Neural cell (in vitro differentiated cells): Measurements from ENCODE around the gene IFRD2. TPM values are rescaled to one million over a fixed set of nuclear protein-coding genes. Genes with fewer than 3 reads are reported as not detected.

Source experiments
- H2AFZ ChIP-seq: fragments of 200-600, 300-800 bp; sonication (generic), shearing (Covaris generic); 2 replicates; pipeline ENCODE4 v1.6.0; 2014; ENCODE audit warnings: low read depth, mild to moderate bottlenecking, antibody characterized with exemption, low read length, moderate library complexity
- H3F3A ChIP-seq: fragments of 200-600 bp; shearing (Covaris generic); 2 replicates; pipeline ENCODE4 v1.6.1; 2016; ENCODE audit warnings: mild to moderate bottlenecking, moderate library complexity, mixed read lengths, antibody characterized with exemption, low read length; ENCODE audit not compliant: insufficient read depth, poor library complexity, severe bottlenecking
- H3K27ac ChIP-seq: fragments of 200-600, 300-800 bp; sonication (generic), shearing (Covaris generic); 2 replicates; pipeline ENCODE4 v1.5.1; 2014; ENCODE audit warnings: mild to moderate bottlenecking, low read length, moderate library complexity
- H3K27me3 ChIP-seq: fragments of 300-800, 200-600 bp; sonication (generic), shearing (Covaris generic); 2 replicates; pipeline ENCODE4 v1.6.0; 2014; ENCODE audit warnings: mild to moderate bottlenecking, low read depth, low read length, moderate library complexity; ENCODE audit not compliant: insufficient read depth
- H3K36me3 ChIP-seq: fragments of 300-800, 200-600 bp; sonication (generic), shearing (Covaris generic); 2 replicates; pipeline ENCODE4 v1.5.1; 2014; ENCODE audit warnings: mild to moderate bottlenecking, antibody characterized with exemption, low read length, moderate library complexity; ENCODE audit not compliant: insufficient read depth
- H3K4me2 ChIP-seq: fragments of 300-800, 200-600 bp; sonication (generic), shearing (Covaris generic); 2 replicates; pipeline ENCODE4 v1.6.0; 2014; ENCODE audit warnings: mild to moderate bottlenecking, low read length
- H3K4me3 ChIP-seq: fragments of 300-800, 200-600 bp; sonication (generic), shearing (Covaris generic); 2 replicates; pipeline ENCODE4 v1.5.1; 2014; ENCODE audit warnings: mild to moderate bottlenecking, low read length, moderate library complexity
- H3K79me2 ChIP-seq: fragments of 200-600 bp; shearing (Covaris generic); replicated peaks from 2 replicates; pipeline ENCODE4 v1.6.0; 2014; ENCODE audit warnings: mild to moderate bottlenecking, low read length, moderate library complexity; ENCODE audit not compliant: insufficient read depth
- H3K9ac ChIP-seq: fragments of 300-800, 200-600 bp; sonication (generic), shearing (Covaris generic); 2 replicates; pipeline ENCODE4 v1.6.1; 2016; ENCODE audit warnings: mild to moderate bottlenecking, low read length, mixed read lengths
- H3K9me2 ChIP-seq: fragments of 200-600 bp; shearing (Covaris generic); 2 replicates; pipeline ENCODE4 v1.6.1; 2016; ENCODE audit warnings: mild to moderate bottlenecking, low read length, mixed read lengths; ENCODE audit not compliant: insufficient read depth
- H3K9me3 ChIP-seq: fragments of 200-600, 300-800 bp; sonication (generic), shearing (Covaris generic); 2 replicates; pipeline ENCODE4 v1.6.1; 2016; ENCODE audit warnings: mild to moderate bottlenecking, mixed run types, low read length, moderate library complexity, mixed read lengths
- H4K20me1 ChIP-seq: fragments of 200-600 bp; shearing (Covaris generic); 2 replicates; pipeline ENCODE4 v1.6.1; 2016; ENCODE audit warnings: mild to moderate bottlenecking, mixed run types; ENCODE audit not compliant: insufficient read depth
- EP300 ChIP-seq: fragments of 450-650 bp; conservative IDR thresholded peaks from 2 replicates; pipeline ENCODE4 v1.6.1; 2014; ENCODE audit warnings: antibody characterized with exemption, mild to moderate bottlenecking, moderate library complexity; ENCODE audit not compliant: poor library complexity, severe bottlenecking
- EZH2 ChIP-seq: fragments of 200-600, 300-800 bp; shearing (Covaris generic), sonication (generic); IDR thresholded peaks from 2 replicates; pipeline ENCODE4 v1.6.1; 2014; ENCODE audit warnings: antibody characterized with exemption, low read length, borderline replicate concordance, mild to moderate bottlenecking; ENCODE audit not compliant: insufficient read depth, poor library complexity, severe bottlenecking
- MXI1 ChIP-seq: fragments of 450-650 bp; conservative IDR thresholded peaks from 2 replicates; pipeline ENCODE4 v1.6.1; 2014; ENCODE audit warnings: antibody characterized with exemption, mild to moderate bottlenecking; ENCODE audit not compliant: poor library complexity, severe bottlenecking
- POLR2AphosphoS5 ChIP-seq: IDR thresholded peaks from 2 replicates; pipeline ENCODE4 v1.6.1; 2012
- RAD21 ChIP-seq: fragments of 450-650 bp; conservative IDR thresholded peaks from 2 replicates; pipeline ENCODE4 v1.6.1; 2014; ENCODE audit warnings: antibody characterized with exemption, mild to moderate bottlenecking, moderate library complexity
- SMC3 ChIP-seq: fragments of 450-650 bp; conservative IDR thresholded peaks from 2 replicates; pipeline ENCODE4 v1.6.1; 2014; ENCODE audit warnings: antibody characterized with exemption, mild to moderate bottlenecking, moderate library complexity; ENCODE audit not compliant: poor library complexity
- TAF1 ChIP-seq: IDR thresholded peaks from 2 replicates; pipeline ENCODE4 v1.6.1; 2012; ENCODE audit warnings: low read depth
- polyA plus RNA-seq: library from polyadenylated mRNA; depleted of rRNA; stranded (reverse); fragments of >200 nt; gene quantifications from 2 replicates; pipeline ENCODE4 v1.2.3, GENCODE V29; 2014
- TF ChIP-seq, protein P1 (sequence below): IDR thresholded peaks from 2 replicates; pipeline ENCODE4 v1.6.1; 2012; ENCODE audit warnings: borderline replicate concordance
- TF ChIP-seq, protein P2 (sequence below): fragments of 450-650 bp; IDR thresholded peaks from 2 replicates; pipeline ENCODE4 v1.5.1; 2014; ENCODE audit warnings: antibody characterized with exemption, mild to moderate bottlenecking, moderate library complexity; ENCODE audit not compliant: poor library complexity, severe bottlenecking

Gene IFRD2
- polyA plus RNA-seq, 1 donor from 2014 or later, result 41.8 TPM

DNA sequence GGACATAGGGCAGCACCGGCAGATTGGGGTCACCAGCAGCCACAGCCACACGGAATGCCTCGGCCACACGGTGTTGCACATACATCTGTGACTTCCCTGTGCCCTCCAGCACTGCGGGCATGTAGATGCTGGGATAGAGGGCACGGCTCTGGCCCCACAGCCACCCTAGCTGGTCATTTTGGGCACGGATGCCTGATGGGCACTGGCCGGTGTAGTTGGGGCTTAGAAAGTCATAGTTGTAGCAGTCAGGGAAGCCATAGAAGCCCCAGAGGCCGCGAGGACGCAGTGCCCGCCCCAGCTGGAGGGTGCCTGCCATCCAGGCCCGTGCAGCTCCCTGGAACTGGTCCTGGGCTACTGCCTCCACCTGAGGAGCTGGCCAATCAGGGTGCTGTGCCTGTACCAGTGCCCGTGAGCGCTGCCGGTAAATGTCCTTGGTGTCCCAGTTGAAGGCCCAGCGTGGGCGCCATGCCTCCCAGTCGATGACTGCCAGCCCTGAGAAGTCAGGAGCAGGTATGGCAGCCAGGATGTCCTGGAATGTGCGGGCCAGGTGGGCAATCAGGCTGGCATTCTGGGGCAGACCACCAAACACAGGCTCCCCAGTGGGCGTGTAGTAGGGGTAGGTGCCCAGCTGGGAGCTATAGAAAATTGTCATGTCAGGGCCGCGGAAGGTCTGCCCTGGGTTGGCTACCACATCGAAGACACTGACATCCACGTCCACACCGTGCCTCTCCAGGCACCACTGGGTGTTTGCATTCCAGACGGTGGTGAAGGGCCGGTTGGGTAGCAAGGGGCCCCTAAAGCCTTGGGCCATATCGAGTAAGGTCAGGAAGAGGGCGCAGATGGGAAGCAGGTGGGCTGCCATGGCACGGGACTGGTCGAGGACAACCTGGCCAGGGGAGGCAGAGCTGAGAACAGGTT is 10.1 kb upstream of the IFRD2 start:
- Histone ChIP-seq H3K27me3 (no peaks in the 10 kb centered on the region), H3K4me2 (no peak overlapping the region), H3K9me3 (no peaks in the 10 kb centered on the region), H2AFZ (no peak overlapping the region), H3F3A (no peaks in the 10 kb centered on the region), H3K79me2 (no peaks in the 10 kb centered on the region), H4K20me1 (no peaks in the 10 kb centered on the region), H3K4me3 (no peak overlapping the region), H3K9me2 (no peaks in the 10 kb centered on the region), H3K36me3 (no peaks in the 10 kb centered on the region), H3K9ac (no peak overlapping the region), H3K27ac (no peak overlapping the region)
- TF ChIP-seq POLR2AphosphoS5 (no peak), SMC3 (no peak), MXI1 (no peak), TAF1 (no peak), EP300 (no peak), RAD21 (no peak), EZH2 (no peak)
- TF ChIP-seq, protein P1, sequence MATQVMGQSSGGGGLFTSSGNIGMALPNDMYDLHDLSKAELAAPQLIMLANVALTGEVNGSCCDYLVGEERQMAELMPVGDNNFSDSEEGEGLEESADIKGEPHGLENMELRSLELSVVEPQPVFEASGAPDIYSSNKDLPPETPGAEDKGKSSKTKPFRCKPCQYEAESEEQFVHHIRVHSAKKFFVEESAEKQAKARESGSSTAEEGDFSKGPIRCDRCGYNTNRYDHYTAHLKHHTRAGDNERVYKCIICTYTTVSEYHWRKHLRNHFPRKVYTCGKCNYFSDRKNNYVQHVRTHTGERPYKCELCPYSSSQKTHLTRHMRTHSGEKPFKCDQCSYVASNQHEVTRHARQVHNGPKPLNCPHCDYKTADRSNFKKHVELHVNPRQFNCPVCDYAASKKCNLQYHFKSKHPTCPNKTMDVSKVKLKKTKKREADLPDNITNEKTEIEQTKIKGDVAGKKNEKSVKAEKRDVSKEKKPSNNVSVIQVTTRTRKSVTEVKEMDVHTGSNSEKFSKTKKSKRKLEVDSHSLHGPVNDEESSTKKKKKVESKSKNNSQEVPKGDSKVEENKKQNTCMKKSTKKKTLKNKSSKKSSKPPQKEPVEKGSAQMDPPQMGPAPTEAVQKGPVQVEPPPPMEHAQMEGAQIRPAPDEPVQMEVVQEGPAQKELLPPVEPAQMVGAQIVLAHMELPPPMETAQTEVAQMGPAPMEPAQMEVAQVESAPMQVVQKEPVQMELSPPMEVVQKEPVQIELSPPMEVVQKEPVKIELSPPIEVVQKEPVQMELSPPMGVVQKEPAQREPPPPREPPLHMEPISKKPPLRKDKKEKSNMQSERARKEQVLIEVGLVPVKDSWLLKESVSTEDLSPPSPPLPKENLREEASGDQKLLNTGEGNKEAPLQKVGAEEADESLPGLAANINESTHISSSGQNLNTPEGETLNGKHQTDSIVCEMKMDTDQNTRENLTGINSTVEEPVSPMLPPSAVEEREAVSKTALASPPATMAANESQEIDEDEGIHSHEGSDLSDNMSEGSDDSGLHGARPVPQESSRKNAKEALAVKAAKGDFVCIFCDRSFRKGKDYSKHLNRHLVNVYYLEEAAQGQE, result no peak
- TF ChIP-seq, protein P2, sequence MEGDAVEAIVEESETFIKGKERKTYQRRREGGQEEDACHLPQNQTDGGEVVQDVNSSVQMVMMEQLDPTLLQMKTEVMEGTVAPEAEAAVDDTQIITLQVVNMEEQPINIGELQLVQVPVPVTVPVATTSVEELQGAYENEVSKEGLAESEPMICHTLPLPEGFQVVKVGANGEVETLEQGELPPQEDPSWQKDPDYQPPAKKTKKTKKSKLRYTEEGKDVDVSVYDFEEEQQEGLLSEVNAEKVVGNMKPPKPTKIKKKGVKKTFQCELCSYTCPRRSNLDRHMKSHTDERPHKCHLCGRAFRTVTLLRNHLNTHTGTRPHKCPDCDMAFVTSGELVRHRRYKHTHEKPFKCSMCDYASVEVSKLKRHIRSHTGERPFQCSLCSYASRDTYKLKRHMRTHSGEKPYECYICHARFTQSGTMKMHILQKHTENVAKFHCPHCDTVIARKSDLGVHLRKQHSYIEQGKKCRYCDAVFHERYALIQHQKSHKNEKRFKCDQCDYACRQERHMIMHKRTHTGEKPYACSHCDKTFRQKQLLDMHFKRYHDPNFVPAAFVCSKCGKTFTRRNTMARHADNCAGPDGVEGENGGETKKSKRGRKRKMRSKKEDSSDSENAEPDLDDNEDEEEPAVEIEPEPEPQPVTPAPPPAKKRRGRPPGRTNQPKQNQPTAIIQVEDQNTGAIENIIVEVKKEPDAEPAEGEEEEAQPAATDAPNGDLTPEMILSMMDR, result no peak

DNA sequence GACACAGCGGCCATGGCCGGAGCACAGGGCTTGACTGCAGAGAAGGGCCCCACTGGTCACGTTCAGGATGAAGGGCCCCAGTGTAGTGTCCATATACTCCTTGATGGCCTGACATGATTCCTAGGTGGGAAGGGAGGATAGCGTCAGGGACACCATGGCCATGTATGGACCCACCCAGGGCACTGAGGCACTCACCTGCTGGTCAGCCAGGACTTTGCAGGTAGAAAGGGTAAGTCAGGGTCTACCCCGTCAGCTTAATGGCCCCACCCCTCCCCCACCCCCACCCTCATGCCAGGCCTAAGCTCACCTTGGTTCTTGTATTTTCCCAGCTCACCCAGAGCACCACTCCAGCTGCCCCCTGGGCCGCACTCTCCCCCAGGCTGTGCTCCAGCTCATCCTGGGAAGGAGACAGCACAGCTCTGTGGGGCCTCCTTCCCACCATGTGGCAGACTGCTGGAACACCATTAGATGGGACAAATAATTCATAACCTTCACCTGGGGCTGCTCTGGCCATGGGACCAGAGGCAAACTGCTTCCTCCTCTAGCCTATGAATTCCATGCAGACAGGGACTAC is 8.5 kb upstream of the IFRD2 start:
- Histone ChIP-seq H2AFZ (no peak overlapping the region), H3K27ac (no peak overlapping the region), H3K9ac (peak overlapping the region; percentile 70), H3K79me2 (no peaks in the 10 kb centered on the region), H3K9me2 (no peaks in the 10 kb centered on the region), H3F3A (no peaks in the 10 kb centered on the region), H3K4me2 (no peak overlapping the region), H3K27me3 (no peaks in the 10 kb centered on the region), H3K4me3 (peak overlapping the region; percentile 78), H4K20me1 (no peaks in the 10 kb centered on the region), H3K9me3 (no peaks in the 10 kb centered on the region), H3K36me3 (no peaks in the 10 kb centered on the region)
- TF ChIP-seq, protein P2, result no peak
- TF ChIP-seq MXI1 (no peak), EZH2 (no peak)
